KOPT-K1 (cell line): ENCODE results near the gene PANK3.
"Not testable (repeated sequence)": the region's sequence is repeated elsewhere in the genome, so short reads cannot be mapped to it uniquely, and the experiment has no call there.

Source experiments
- H3K27ac ChIP-seq: fragments of 200-600 bp; sonication (generic); 2 replicates; pipeline ENCODE4 v1.5.1; 2016; ENCODE audit warnings: antibody characterized with exemption, mild to moderate bottlenecking, low read depth, low read length; ENCODE audit not compliant: poor library complexity, severe bottlenecking
- H3K36me3 ChIP-seq: fragments of 200-600 bp; sonication (generic); 2 replicates; pipeline ENCODE4 v1.5.1; 2017; ENCODE audit warnings: antibody characterized with exemption, mild to moderate bottlenecking, low read length, moderate library complexity; ENCODE audit not compliant: insufficient read depth
- H3K9me3 ChIP-seq: fragments of 200-600 bp; sonication (generic); 2 replicates; pipeline ENCODE4 v1.5.1; 2017; ENCODE audit warnings: antibody characterized with exemption, low read length, mild to moderate bottlenecking; ENCODE audit not compliant: insufficient read depth, poor library complexity, severe bottlenecking

PANK3 gene

GRCh38 chr5:168580227-168580508, 1.0 kb upstream of the PANK3 start:
- Histone ChIP-seq H3K9me3 (peaks cover 9% of the 10 kb centered on the region), H3K36me3 (peaks cover 19% of the 10 kb centered on the region), H3K27ac (peak overlapping the region; percentile 81)

GRCh38 chr5:168579488-168580226, 489 bp upstream of the PANK3 start:
- H3K27ac ChIP-seq: peak overlapping the region; percentile 81
- peaks cover 24% of the 10 kb centered on the region for H3K36me3 ChIP-seq
- H3K9me3 ChIP-seq: peaks cover 14% of the 10 kb centered on the region

- peaks cover 21% of the 10 kb centered on the region for H3K9me3 ChIP-seq
- peak overlapping the region; percentile 81 for H3K27ac ChIP-seq
- peaks cover 31% of the 10 kb centered on the region for H3K36me3 ChIP-seq
Measured at GRCh38 chr5:168578006-168578405, 1.2 kb downstream of the PANK3 start.

- no peak overlapping the region for H3K27ac ChIP-seq
- H3K9me3 ChIP-seq: peaks cover 21% of the 10 kb centered on the region
- H3K36me3 ChIP-seq: peaks cover 31% of the 10 kb centered on the region
Measured at GRCh38 chr5:168575391-168576372, 3.5 kb downstream of the PANK3 start.

- H3K27ac ChIP-seq: not testable (repeated sequence)
- peaks cover 40% of the 10 kb centered on the region for H3K36me3 ChIP-seq
- H3K9me3 ChIP-seq: peaks cover 21% of the 10 kb centered on the region
Measured at GRCh38 chr5:168574156-168574555, 5.0 kb downstream of the PANK3 start.

- peaks cover 21% of the 10 kb centered on the region for H3K9me3 ChIP-seq
- peaks cover 42% of the 10 kb centered on the region for H3K36me3 ChIP-seq
Measured at GRCh38 chr5:168573663-168574062, 5.5 kb downstream of the PANK3 start.

GRCh38 chr5:168570490-168571328, 8.5 kb downstream of the PANK3 start:
- Histone ChIP-seq H3K27ac (no peak overlapping the region), H3K36me3 (peaks cover 57% of the 10 kb centered on the region), H3K9me3 (peaks cover 17% of the 10 kb centered on the region)

More at GRCh38 chr5:168573663-168574062, 5.5 kb downstream of the PANK3 start:
- not testable (repeated sequence) for H3K27ac ChIP-seq

- H3K36me3 ChIP-seq: peaks cover 60% of the 10 kb centered on the region
Measured at GRCh38 chr5:168568738-168569137, 10.4 kb downstream of the PANK3 start.

GRCh38 chr5:168563959-168564358, 15.2 kb downstream of the PANK3 start:
- Histone ChIP-seq H3K36me3 (peaks cover 99% of the 10 kb centered on the region), H3K9me3 (no peaks in the 10 kb centered on the region)

More at GRCh38 chr5:168568738-168569137, 10.4 kb downstream of the PANK3 start:
- no peaks in the 10 kb centered on the region for H3K9me3 ChIP-seq
- H3K27ac ChIP-seq: no peak overlapping the region

GRCh38 chr5:168562279-168562678, 16.9 kb downstream of the PANK3 start:
- Histone ChIP-seq H3K9me3 (no peaks in the 10 kb centered on the region), H3K27ac (no peak overlapping the region), H3K36me3 (peaks cover 100% of the 10 kb centered on the region)

More at GRCh38 chr5:168563959-168564358, 15.2 kb downstream of the PANK3 start:
- H3K27ac ChIP-seq: no peak overlapping the region

- H3K27ac ChIP-seq: no peak overlapping the region
- H3K9me3 ChIP-seq: no peaks in the 10 kb centered on the region
- peaks cover 100% of the 10 kb centered on the region for H3K36me3 ChIP-seq
Measured at GRCh38 chr5:168557389-168557788, 21.8 kb downstream of the PANK3 start.

GRCh38 chr5:168553377-168554130, 25.6 kb downstream of the PANK3 start:
- no peak overlapping the region for H3K27ac ChIP-seq
- H3K9me3 ChIP-seq: no peaks in the 10 kb centered on the region
- H3K36me3 ChIP-seq: peaks cover 98% of the 10 kb centered on the region

GRCh38 chr5:168552146-168552545, 27.0 kb downstream of the PANK3 start:
- Histone ChIP-seq H3K9me3 (no peaks in the 10 kb centered on the region), H3K27ac (no peak overlapping the region), H3K36me3 (peaks cover 98% of the 10 kb centered on the region)

- Histone ChIP-seq H3K9me3 (no peaks in the 10 kb centered on the region), H3K36me3 (peaks cover 95% of the 10 kb centered on the region), H3K27ac (no peak overlapping the region)
Measured at GRCh38 chr5:168550656-168551055, 28.5 kb downstream of the PANK3 start.
